A673 (cell line): Measurements from ENCODE around the gene RBM4B. TPM values are rescaled to one million over a fixed set of nuclear protein-coding genes. Genes with fewer than 3 reads are reported as not detected.

ENCODE experiments used
- BruUV-seq: library from RNA; stranded (reverse); fragments of 400-500 nt; replicated peaks from 2 replicates; lab custom pipeline; 2021; lab: Mats Ljungman, UMichigan
- CTCF ChIA-PET: fragments of 300-600 bp; sonication (Branson Sonifier 250); formaldehyde crosslinking; loops from one replicate; lab custom pipeline; 2022; ENCODE audit warnings: antibody characterized with exemption; lab: Charles Lee
- POLR2A ChIA-PET: fragments of 300-600 bp; sonication (Branson Sonifier 250); formaldehyde crosslinking; loops from one replicate; lab custom pipeline; 2022; ENCODE audit warnings: antibody characterized with exemption; ENCODE audit not compliant: low non-redundant PET; lab: Charles Lee
- DNase-seq: peaks from one replicate; pipeline ENCODE4 v3.0.0-alpha.2; 2015; ENCODE audit warnings: low spot score
- H3K27ac ChIP-seq: fragments of 200-600 bp; sonication (generic); 2 replicates; pipeline ENCODE4 v1.5.1; 2016; ENCODE audit warnings: mixed run types, low read depth, mild to moderate bottlenecking, mixed read lengths, antibody characterized with exemption, low read length; ENCODE audit not compliant: poor library complexity, severe bottlenecking
- H3K27me3 ChIP-seq: fragments of 200-600 bp; sonication (generic); replicated peaks from 2 replicates; pipeline ENCODE4 v1.6.1; 2017; ENCODE audit warnings: mixed run types, low read depth, mild to moderate bottlenecking, mixed read lengths, antibody characterized with exemption, low read length; ENCODE audit not compliant: insufficient read depth, poor library complexity
- H3K36me3 ChIP-seq: fragments of 200-600 bp; sonication (generic); 2 replicates; pipeline ENCODE4 v1.6.1; 2016; ENCODE audit warnings: mixed run types, mild to moderate bottlenecking, mixed read lengths, antibody characterized with exemption, low read length; ENCODE audit not compliant: insufficient read depth, poor library complexity, severe bottlenecking
- H3K4me1 ChIP-seq: fragments of 200-600 bp; sonication (generic); 2 replicates; pipeline ENCODE4 v1.6.1; 2017; ENCODE audit warnings: mixed run types, mild to moderate bottlenecking, mixed read lengths, antibody characterized with exemption, low read length; ENCODE audit not compliant: insufficient read depth, poor library complexity, severe bottlenecking
- H3K4me3 ChIP-seq: fragments of 200-600 bp; sonication (generic); 2 replicates; pipeline ENCODE4 v1.5.1; 2016; ENCODE audit warnings: low read depth, mixed run types, mild to moderate bottlenecking, mixed read lengths, low read length; ENCODE audit not compliant: poor library complexity, severe bottlenecking
- H3K9me3 ChIP-seq: fragments of 200-600 bp; sonication (generic); 2 replicates; pipeline ENCODE4 v1.6.1; 2016; ENCODE audit warnings: mixed run types, low read depth, mild to moderate bottlenecking, mixed read lengths, antibody characterized with exemption, low read length; ENCODE audit not compliant: poor library complexity, severe bottlenecking
- CTCF ChIP-seq: fragments of 300-800, 200-600 bp; sonication (generic); conservative IDR thresholded peaks from 2 replicates; pipeline ENCODE4 v1.5.1; 2017; ENCODE audit warnings: low read depth, mild to moderate bottlenecking, antibody characterized with exemption, low read length, moderate library complexity, mixed read lengths
- EZH2 ChIP-seq: fragments of 200-600 bp; sonication (generic); IDR thresholded peaks from 2 replicates; pipeline ENCODE4 v1.6.1; 2017; ENCODE audit warnings: borderline replicate concordance, low read depth, mild to moderate bottlenecking, mixed read lengths, antibody characterized with exemption, low read length; ENCODE audit not compliant: poor library complexity, severe bottlenecking
- intact Hi-C: fragments of 100-400 bp; cut with micrococcal nuclease; formaldehyde crosslinking; loops from one replicate; pipeline ENCODE4 v1.10.0; 2022; ENCODE audit not compliant: unreplicated experiment
- total RNA-seq: library from RNA; stranded (reverse); gene quantifications from 2 replicates; pipeline ENCODE4 v1.2.3, GENCODE V29; 2021

The RBM4B gene
- total RNA-seq, 1 experiment from 2014 or later: 40.5 TPM

DNA sequence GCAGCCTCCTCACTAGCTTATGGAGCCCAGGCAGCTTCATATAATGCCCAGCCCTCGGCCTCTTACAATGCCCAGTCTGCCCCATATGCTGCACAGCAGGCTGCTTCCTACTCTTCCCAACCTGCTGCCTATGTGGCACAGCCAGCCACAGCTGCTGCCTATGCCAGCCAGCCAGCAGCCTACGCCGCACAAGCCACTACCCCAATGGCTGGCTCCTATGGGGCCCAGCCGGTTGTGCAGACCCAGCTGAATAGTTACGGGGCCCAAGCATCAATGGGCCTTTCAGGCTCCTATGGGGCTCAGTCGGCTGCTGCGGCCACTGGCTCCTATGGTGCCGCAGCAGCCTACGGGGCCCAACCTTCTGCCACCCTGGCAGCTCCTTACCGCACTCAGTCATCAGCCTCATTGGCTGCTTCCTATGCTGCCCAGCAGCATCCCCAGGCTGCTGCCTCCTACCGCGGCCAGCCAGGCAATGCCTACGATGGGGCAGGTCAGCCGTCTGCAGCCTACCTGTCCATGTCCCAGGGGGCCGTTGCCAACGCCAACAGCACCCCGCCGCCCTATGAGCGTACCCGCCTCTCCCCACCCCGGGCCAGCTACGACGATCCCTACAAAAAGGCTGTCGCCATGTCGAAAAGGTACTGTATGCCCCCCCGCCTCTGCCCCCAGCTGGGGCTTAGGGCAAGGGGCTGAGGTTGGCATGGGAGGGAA lies 52.5 kb downstream of the RBM4B start:
- Histone ChIP-seq H3K9me3 (no peaks in the 10 kb centered on the region), H3K4me3 (no peak overlapping the region), H3K27ac (no peak overlapping the region), H3K36me3 (peaks cover 94% of the 10 kb centered on the region), H3K4me1 (peaks cover 8% of the 10 kb centered on the region), H3K27me3 (no peaks in the 10 kb centered on the region)
- no TSS peak for BruUV-seq
- no peak for TF ChIP-seq CTCF
- TF ChIP-seq EZH2: no peak
- DNase-seq: no peak
- POLR2A ChIA-PET: interaction anchor here (0.7 kb wide), 1 partner anchor 606 kb away, joined by 3 read pairs; no protein-coding TSS in a partner anchor
- intact Hi-C loops: no loop called here
- CTCF ChIA-PET: no interaction called here

GRCh38 chr11:66624450-66624849 lies 53.2 kb downstream of the RBM4B start:
- Histone ChIP-seq H3K27ac (no peak overlapping the region), H3K4me3 (no peak overlapping the region), H3K9me3 (no peaks in the 10 kb centered on the region), H3K27me3 (no peaks in the 10 kb centered on the region), H3K36me3 (peaks cover 89% of the 10 kb centered on the region), H3K4me1 (peaks cover 13% of the 10 kb centered on the region)
- TF ChIP-seq EZH2 (no peak), CTCF (no peak)
- intact Hi-C loops: no loop called here
- ChIA-PET POLR2A (interaction anchor here (0.6 kb wide), 1 partner anchor 54 kb away, joined by 5 read pairs; the partner anchor contains the start of gene RBM4B), CTCF (no interaction called here)
- BruUV-seq: no TSS peak
- no peak for DNase-seq

DNA sequence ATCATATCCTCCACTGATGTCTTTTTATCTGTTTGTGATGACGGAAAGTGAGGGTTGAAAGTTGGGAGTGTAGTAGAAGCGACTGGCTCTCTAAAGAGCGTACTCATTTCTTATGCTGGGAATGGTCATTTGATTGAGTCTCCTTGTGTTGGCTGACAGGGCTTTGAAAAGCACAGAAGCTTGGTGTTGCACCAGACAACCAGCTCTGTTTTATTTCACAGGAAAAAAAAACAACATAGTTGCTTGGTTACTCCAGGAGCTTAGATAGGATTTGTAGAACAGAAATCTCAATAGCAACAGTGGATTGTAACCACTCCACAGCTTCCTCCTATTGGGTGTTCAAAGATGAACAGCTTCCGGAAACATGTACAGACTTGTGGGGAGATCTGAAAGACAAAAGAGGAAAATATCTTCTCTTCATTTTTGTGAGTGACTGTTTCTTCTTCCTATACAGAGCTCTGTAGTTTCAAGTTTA lies 58.6 kb downstream of the RBM4B start:
- intact Hi-C loops: no loop called here
- POLR2A ChIA-PET: interaction anchor here (0.5 kb wide), 1 partner anchor 12 kb away, joined by 8 read pairs; no protein-coding TSS in a partner anchor
- Histone ChIP-seq H3K27ac (peak overlapping the region; percentile 94), H3K4me1 (peaks cover 22% of the 10 kb centered on the region), H3K4me3 (peak overlapping the region; percentile 80), H3K36me3 (peaks cover 55% of the 10 kb centered on the region), H3K9me3 (no peaks in the 10 kb centered on the region), H3K27me3 (no peaks in the 10 kb centered on the region)
- DNase-seq: peak; percentile 55
- CTCF ChIA-PET: interaction anchor here (0.6 kb wide), 1 partner anchor 908 kb away, joined by 8 read pairs; no protein-coding TSS in a partner anchor
- no peak for TF ChIP-seq EZH2
- TF ChIP-seq CTCF: no peak
- no TSS peak for BruUV-seq
